ENCODE results near the gene SAMD13.

SAMD13 gene

DNA sequence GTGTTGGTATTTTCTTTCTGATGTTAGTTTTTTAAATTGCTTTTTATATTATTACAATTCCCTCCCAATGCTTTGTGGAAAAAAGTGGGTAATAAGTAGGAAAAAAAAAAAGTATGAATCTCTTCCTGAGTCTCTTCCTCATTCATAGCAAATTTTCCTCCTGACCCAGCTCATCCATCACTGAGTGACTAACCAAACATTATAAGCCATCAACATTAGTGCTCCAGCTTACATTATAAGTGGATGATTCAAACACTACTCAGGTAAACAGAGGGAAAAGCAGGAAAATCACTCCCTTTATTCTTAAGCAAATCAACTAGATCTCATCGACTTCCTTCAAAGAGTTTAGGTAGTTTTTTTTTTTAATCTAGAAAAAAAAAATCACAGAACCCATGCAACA is 15.4 kb upstream of the SAMD13 start:
- no peak for DNase-seq

DNA sequence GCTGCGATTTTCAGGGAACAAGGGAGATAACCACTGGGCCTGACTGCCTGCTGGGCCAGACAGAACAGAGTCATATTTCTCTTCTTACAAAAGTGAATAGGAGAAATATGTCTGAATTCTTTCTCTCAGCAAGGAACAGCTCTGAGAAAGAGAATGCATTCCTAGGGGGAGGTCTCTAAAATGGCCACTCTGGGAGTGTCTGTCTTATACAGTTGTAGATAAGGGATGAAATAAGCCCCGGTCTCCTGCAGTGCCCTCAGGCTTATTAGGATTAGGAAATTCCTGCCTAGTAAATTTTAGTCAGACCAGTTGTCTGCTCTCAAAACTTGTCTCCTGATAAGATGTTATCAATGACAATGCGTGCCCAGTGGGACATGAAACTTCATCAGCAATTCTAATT is 14.1 kb upstream of the SAMD13 start:
- peak; percentile 4 for DNase-seq

DNA sequence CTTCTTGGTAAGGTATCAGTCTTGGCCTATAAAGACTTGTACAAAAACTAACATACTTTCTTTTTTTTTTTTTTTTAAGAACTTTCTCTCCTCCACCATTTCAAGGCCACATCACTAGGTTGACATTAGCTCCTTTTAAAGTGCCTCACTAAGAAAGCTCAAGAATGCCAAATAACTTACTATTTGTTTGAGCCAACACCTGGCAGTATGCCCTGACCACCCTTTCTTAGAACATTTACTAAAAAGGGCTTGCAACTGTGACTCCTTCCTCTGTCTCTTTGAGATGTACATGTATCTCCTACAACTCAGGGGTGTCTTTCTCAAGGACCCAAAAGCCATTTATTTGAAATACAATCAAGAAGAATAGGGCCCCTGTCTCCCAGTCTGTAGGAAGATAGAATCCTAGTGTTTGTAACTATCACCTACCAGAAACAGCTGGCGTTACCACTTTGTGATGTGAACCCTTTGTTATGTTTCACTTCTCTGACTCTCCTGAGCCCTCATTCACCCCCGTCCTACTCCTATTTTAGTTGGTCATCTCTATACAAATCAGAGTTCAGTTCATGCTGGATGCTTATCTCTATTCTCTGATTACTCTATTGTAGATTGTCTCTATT is 12.2 kb upstream of the SAMD13 start:
- DNase-seq: no peak

DNA sequence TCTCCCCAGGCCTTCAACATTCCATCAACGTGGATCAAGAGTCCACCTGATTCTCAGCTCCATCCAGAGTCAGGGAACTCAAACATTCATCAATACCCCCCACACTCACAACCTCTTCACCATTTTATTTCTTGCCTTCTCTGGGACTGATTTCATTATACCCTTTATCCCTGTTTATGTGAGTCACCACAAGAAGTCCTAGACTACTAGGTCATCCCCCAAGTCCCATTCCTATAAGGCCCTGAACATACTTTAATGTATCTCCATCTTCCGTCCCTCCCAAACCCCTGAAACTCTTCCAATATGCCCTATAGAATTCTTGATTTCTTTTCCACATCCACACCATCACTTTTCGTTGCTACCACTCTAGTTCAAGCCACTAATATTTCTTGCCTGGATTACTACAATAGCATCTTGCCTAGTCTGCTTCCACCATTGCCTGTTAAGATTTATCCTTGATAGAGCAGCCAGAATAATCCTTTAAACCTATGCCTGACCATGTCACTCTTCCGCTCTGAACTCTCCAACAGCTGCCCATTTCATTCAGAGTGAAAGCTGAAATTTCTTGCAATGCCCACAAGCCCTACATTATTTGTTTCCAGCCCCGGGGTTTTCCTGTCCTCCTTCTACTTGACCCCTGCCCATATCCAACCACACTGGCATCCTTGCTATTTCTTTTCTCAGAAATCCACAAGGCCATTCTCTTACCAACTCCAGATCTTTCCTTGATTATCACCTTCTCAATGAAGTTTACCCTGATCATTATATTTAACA is 9.4 kb upstream of the SAMD13 start:
- DNase-seq: no peak

DNA sequence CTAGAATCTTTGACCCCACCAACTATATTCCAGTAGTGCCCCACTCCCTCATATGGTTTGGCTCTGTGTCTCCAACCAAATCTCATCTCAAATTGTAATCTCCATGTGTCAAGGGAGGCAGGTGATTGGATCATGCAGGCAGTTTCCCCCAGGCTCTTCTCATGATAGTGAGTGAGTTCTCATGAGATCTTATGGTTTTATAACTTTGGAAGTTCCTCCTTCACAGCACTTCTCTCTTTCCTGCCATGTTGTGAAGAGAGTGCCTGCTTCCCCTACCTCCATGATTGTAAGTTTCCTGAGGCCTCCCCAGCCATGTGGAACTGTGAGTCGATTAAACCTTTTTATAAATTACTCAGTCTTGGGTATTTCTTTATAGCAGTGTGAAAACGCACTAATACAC is 7.7 kb upstream of the SAMD13 start:
- no peak for DNase-seq

DNA sequence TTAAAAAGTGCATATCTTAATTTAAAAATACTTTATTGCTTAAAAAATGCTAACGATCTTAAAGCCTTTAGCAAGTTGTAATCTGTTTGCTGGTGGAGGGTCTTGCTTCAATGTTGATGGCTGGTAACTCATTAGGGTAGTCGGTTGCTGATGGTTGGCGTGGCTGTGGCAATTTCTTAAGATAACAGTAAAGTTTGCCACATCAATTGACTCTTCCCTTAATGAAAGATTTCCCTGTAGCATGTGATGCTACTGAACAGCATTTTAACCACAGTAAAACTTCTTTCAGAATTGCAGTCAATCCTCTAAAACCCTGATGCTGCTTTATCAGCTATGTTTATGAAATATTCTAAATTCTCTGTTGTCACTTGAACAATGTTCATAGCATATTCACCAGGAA is 6.8 kb upstream of the SAMD13 start:
- no peak for DNase-seq

DNA sequence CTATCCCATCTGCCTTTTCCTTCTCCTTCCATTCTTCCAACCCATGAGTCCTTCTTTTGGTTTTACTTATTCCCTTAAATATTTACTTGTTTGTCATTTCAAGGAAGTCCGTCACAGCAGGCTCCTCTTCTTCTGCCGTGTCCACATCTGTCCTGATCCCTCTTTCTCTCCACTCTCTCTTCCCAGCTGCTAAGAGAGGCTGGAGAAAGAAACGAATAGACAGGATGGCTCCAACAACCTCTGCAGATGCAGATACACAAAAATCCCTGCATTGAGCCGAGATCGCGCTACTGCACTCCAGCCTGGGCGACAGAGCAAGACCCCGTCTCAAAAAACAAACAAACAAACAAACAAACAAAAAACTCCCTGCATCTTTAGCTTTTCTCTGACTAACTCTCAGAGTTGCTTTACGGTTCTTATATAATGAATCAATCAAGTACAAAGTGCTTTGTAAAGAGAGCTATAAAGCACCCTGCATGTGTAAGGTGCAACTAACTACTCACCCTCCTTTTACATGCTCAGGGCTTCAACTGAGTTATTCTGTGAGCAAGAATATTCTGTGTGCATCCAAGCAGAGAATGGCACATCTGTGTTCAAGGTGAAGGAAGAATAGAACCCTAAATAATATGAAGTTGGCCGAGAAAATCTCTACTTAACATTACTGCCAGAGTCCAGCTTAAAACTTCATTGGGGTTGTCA is 3.8 kb upstream of the SAMD13 start:
- DNase-seq: no peak

DNA sequence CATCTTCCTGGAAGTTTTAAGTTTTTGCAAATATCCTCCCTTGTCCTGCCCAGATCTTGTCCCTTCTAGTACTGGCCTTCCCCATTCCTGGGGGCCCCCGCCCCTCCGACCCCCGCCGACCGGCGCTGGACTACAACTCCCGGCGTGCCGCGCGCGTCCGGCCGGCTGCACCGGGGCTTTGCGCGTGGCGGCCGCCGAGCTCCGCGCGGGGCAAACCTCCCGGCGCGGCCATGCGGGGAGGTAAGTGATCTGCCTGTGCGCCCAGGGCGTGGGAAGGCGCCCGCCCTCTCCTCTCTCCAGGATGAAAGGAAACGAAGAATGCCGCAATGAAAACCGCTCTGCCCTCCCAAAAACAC is 3.2 kb upstream of the SAMD13 start:
- peak; percentile 76 for DNase-seq

DNA sequence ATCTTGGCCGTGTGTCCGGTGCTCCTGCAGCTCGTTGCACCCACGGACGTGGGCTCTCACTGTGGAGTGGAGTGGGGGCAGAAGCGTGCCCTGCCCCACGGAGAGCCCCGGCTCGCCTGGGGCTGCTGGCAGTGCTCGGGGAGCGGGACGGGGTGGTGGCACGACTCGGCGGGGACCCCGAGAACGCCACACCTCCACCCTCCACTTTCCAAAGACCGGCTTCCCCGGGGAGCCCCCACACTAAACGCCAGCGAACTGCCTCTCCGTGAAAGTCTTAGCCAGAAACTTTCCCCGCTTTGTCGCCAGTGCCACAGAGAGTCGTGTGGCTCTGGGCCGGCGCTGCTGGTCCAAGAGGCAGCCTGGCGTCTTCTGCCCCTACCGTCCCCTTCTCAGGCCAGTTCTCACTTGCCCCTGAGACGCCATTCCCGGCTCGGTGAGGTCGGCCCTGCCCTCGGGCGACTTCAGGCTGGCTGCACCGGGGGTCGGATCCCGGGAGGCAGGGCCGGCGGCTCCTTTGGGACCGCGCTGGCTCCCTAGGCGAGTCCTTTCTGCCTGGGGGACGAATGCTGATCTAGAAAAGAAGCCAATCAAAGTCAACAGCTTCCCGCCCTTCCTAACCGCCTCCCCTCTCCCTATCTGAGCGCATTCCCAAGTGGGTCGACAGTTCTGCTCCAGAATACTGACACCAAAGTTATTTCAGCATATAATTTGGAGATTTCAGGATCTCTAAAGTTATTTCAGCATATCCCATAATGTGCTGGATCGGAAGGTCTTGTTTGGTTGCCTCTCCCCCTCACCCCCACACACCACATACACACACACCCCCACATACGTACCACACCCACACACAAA is 2.6 kb upstream of the SAMD13 start:
- peak; percentile 75 for DNase-seq

DNA sequence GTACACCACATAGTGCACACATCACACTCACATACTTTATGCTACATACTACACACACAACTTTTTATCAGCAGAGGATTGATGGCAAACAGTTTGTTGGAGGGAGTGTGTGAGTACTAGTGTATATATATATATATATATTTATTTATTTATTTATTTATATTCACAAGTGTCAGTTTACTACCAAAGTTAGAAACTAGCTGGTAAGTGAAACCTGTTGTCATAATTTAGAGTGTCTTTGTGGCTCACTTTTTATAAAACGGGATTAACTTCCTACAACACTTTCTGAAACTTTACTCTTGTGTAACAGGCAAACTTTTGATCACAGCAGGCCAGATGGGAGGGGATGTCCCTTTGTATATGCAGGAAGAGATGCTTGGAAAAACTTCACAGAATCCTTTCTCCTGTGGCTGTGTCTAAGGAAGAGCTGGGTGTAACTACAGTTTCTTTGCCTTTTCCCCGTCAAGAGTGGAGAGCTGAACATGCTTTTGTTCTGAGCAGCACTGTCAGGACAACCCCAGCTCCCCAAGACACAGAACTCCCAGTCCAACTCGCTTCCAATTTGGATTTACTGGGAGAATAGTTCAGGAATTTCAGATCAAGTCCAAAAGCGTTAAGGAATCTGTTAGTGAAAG is 1.9 kb upstream of the SAMD13 start:
- DNase-seq: peak; percentile 23

DNA sequence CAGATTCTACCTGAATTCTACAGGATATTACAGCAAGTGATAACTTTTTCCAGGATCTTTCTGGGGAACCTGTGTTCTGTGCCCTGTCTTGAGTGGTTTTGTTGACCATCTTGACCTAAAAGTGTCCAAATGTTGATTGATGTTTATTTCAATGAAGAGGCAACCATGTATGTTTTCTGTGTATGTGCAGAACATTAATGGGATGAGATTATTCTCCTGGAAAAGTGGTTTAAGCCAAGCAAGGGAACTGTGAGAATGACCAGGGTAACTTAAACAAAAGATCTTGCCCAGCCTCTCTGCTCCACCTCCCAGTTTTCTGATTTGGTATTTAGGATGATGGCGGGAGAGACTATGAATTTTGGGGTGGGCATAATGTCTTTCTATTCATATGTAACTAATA is 1.0 kb upstream of the SAMD13 start:
- peak; percentile 24 for DNase-seq

DNA sequence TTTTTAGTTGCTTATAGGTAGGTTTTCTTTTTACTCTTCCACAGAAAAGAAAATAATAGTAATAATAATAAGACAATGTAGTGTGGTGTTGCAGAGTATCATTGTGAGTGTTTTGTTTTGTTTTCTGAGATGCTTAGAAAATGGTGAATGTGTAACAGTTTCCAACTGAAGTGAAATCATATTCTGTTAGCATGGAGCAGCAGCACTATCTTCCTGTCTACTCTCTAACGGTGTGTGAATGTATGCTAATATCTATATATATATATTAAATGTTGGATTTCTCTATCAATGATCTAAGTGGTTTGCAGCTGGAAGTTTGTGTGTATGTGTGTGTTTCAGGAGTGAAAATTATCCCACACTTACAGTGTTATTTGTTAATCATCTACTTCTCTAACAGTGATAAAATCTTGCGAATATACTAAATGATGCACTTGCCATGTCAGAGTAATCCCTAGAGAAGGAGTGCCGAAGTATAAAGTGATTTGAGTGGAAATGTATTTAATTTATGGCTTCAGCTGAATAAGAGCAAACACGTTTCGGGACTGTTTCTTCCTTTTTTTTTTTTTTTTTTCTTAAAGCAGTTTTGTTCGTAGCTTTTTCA is 377 bp downstream of the SAMD13 start:
- peak; percentile 57 for DNase-seq

DNA sequence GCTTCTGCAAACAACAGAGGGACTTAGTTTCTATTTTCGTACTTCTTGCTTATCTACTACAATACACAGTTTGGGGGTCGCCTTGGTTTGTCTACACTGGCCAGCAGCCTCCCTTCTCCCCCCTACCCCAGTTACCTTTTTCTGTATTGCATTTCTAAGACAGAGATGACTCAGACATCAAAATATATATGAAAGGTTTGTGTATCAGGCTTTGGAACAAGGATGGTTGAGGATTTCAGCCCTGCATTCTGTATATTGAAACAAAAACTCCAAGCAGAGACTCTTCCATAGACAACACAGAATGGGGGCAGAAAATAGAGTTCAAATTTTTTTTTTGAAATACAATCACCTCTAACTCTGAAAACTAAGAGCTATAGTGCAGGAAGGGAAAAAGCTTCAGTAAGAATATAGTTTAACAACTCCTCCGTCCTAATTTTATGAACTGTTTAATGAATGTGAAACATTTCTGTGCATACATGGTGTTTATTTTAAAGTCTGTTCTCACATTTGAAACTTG is 1.9 kb downstream of the SAMD13 start:
- DNase-seq: peak; percentile 63

DNA sequence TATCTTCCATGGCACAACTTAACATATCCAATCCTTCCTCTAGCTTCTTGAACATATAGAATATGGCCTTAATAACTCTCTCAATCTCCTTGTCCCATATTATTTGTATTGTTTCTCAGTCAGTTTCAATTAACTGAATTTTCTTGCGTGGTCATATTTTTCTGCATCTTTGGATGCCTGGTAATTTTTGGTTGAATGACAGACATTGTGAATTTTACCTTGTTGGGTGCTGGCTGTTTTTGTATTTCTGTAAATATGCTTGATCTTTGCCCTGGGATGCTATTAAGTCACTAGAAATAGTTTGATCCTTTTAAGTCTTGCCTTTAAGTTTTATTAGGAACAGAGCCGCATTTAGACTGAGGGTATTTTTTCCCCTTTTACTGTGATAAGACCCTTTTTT is 5.9 kb downstream of the SAMD13 start:
- no peak for DNase-seq

DNA sequence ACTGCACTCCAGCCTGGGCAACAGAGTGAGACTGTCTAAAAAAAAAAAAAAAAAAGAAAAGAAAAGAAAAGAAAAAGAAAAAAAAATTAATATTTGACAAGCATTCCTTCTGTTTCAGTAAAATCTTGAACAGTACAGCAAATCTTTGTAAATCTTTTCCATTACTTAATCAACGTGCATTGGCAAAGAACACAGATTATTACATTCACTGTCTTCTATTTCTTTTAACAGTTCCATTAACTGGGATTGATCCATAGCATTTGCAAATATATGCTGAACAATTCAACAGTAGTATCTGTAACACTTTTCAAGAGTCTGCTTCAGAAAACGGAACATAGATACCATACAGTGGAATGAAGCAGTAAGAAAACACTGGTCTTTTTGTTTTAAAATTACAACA is 9.8 kb downstream of the SAMD13 start:
- no peak for DNase-seq

DNA sequence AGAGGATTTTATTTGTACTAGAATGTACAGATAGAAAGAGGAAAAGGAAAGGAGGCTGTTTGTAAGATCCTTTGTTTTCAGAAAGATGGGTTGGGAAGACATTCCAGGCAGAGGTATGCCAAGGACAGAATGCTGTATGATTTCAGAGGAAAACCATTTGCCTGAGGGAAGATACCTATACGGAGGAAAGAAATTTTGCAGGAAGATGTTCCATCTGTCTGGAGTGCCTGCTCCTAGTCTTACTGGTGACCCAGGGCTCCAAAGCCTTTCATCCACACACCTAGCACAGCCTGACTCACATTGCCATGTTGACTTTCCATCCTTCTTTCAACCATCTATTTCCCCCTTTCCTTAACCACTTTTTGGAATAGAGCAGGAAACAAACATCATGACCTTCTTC is 18.2 kb downstream of the SAMD13 start:
- DNase-seq: no peak

DNA sequence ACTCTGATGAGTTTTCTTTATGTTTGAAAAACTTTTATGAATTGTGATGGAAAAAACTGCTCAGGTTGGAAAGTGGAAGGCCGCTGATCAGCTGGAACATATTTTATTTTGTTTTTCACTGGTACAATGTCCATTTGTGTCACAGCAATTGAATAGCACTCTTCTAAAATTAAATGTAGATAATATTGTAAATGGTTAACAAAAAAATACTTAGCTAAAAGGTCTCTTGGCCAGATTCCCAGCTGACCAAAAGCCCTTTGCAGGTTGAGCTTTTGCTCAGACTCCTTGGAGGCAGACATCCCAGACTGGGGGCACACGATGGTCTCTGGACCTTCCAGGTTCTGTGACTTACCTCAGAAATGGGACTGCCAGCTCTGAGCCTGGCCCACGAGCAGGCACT is 26.3 kb downstream of the SAMD13 start:
- DNase-seq: no peak

DNA sequence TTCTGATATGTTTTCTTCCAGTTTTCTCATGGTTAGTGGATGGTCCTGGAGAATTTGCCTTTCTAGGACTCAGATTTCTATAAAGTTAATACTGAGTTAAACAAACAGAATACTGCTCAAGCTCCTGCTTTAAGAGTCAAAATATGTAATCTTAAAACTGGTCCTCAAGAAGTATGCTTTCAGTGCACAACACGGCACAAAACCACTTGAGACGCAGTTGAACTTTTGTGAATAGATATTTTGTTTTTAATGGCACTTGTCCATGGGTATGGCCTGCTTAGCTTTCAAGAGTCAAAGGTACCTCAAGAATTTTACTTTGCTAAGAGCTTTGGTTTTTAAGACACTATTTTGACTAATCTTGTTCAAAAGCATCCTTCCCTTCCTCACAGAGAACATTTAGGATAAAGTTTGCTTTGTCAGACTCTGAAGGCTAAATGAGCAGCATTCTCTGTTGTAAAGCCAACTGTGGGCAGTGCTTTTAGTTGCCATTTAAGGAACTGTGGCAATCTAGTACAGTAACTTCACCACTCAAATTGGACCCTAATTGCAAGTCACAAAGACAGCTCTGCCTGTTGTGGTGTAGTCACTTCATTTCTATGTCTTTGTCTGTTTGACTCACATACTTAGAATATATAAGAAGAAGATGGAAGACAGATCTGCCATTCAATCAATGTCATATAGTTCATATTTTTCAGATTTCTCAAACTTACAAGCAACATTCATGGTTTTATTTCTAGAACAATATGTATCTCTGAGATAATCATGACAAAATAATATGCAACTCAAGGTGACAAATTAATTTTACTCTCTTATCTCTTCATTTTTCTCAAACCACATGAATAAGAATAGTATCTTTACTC is 28.8 kb downstream of the SAMD13 start:
- no peak for DNase-seq

DNA sequence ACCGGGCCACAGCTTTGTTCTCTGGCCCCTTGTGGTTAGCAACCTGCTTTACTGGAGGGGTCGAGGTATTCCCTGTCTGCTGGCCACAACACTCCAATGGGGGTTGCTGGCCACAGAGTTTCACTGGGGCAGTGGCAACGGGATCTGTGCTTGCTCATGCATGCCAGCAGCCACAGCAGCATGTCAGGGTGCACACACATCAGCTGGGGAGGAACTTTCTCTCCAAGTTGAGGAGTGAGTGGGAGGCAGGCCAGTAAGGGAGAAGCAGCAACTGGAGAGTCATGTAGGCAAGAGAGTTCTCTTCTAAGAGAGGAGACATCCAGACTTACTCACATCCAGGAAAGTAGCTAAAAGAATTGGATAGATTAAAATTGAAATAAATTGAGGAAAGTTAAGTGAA is 38.0 kb downstream of the SAMD13 start:
- DNase-seq: no peak

DNA sequence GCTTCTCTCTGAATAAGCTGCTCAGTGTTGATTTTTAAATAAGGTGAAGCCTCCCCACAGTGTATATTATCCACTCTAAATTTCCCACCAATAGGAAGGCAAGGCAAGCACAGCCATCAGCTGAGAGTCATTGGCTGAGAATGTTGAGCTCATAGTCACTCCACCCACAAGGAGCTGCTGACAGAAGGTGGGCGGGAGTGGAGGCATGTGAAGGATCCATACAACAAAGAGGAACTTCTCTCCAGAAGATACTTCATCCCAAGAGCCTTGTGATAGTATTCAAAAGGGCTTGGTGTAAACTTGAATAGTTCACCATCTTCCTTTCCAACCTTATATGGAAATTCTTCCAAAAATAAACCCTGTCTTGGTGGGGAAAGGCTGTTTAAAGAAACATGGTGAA is 42.8 kb downstream of the SAMD13 start:
- no peak for DNase-seq

DNA sequence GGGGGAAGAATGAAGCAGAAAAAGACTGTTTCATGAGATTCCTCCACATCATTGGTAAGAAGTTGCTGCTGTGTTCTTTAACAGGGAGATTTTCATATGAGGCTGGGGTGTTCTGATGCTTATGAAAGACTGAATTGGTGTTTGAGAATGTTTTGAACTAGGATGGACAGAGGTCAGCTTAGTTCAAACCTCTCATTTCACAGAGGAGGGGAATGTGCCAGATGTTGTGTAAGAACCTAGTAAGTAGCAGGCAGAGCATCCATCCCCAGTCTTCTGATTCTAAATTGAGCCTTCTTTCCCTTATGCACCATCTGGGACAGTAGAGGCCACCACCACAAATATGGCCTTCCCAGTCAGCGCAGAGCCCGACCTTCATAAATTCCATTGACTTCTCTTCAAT is 43.7 kb downstream of the SAMD13 start:
- no peak for DNase-seq

Data from NCI-H69 (cell line).